Measurements from ENCODE around the gene TAOK1.

DNA sequence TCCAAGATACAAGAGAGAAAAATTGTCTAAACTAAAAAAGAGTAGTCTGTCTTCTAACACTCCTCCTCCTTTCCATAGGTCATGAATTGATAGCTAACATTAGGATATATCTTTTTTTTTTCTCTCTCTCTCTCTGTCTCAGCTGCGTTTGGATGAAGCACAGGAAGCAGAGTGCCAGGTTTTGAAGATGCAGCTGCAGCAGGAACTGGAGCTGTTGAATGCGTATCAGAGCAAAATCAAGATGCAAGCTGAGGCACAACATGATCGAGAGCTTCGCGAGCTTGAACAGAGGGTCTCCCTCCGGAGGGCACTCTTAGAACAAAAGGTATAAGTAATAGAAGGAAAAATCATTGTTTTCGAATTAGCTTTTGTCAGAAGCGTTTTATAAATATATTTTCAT, 143.8 kb downstream of the TAOK1 start:
- TF ChIP-seq ZFP36 (IDR thresholded peaks at IDR 0.05; ENCODE audit: borderline replicate concordance, low read depth, low read length, partially characterized antibody) (no peak), ZNF75D (CRISPR knock-in tag; IDR thresholded peaks at IDR 0.05; ENCODE audit: borderline replicate concordance) (no peak), POLR2A (IDR thresholded peaks at IDR 0.05; ENCODE audit: insufficient read depth in 1 of 2, low read depth in 2 of 2, low read length in 2 of 2) (no peak), ZNF782 (CRISPR knock-in tag; IDR thresholded peaks at IDR 0.05; ENCODE audit: borderline replicate concordance) (no peak), ZNF121 (CRISPR knock-in tag; IDR thresholded peaks at IDR 0.05) (no peak), ZNF326 (CRISPR knock-in tag; IDR thresholded peaks at IDR 0.05; ENCODE audit: borderline replicate concordance) (no peak)

Data from HepG2 (cell line).